SK-N-MC (cell line): ENCODE measurements around the gene SNRNP200.

Source experiments
- EZH2 ChIP-seq: fragments of 200-600 bp; sonication (generic); IDR thresholded peaks from one replicate; pipeline ENCODE4 v1.6.1; 2017; ENCODE audit warnings: antibody characterized with exemption
- POLR2AphosphoS5 ChIP-seq: IDR thresholded peaks from 2 replicates; pipeline ENCODE4 v1.6.1; 2012; ENCODE audit warnings: mild to moderate bottlenecking, low read depth, low read length, borderline replicate concordance

GRCh38 chr2:96225016-96225533 lies 80.3 kb downstream of the SNRNP200 start:
- TF ChIP-seq POLR2AphosphoS5 (no peak), EZH2 (no peak)
